ENCODE results near the gene ZFP1. TPM values are rescaled to one million over a fixed set of nuclear protein-coding genes. Genes with fewer than 3 reads are reported as not detected.
A peak's percentile ranks its signal among the peaks of the same experiment; 100 is the strongest.

The ZFP1 gene
- total and polyA plus RNA-seq, 12 donors: 3.0 to 11.5 (median 6.9) TPM

DNA sequence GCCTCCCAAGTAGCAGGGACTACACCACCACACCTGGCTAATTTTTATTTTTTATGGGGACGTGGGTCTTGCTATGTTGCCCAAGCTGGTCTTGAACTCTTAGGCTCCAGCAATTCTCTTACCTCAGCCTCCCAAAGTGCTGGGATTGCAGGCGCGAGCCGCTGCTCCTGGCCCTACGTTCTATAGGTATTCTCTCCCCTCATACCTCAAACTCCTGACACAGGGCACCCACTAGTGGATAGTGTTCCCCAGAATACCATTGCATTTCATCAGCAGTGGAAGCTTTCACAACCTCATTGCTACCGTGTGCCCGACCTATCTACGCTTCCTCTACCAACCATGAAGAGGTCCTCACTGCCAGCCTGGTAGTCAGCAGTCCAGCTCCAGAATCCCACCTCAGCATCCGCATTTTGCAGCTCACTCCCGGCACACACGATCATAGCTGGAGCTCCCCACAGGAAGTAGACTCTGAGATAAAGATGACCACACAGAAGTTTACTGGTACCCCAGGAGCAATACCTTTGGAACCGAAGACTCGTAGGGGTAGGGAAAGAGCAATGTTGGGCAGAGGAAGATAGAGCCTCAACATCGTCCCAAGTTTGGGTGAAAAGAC is 49.3 kb downstream of the ZFP1 start:
- Histone ChIP-seq H3K4me3 (peak overlapping the region in 1 of 10 donors; percentile 16), H3K27ac (no peak overlapping the region), H3K4me1 (peaks cover 0 to 12% (median 6%) of the 10 kb centered on the region in 9 donors), H3K36me3 (no peaks in the 10 kb centered on the region), H3K27me3 (peaks cover 0 to 48% (median 13%) of the 10 kb centered on the region in 7 donors), H3K9me3 (no peaks in the 10 kb centered on the region)
- WGBS, 2 donors: 51 to 57% methylated on average over 14 of the region's 14 CpGs
- ATAC-seq (no peak), DNase-seq (no peak)
- intact Hi-C loops (cut with DNase I): loop anchor here (2.0 to 10.0 kb wide), 10 partner anchors 35 to 567 kb away; partner anchors contain the start of gene TMEM170A (in 2 of the 10)
- no peak for TF ChIP-seq CTCF (IDR thresholded peaks at IDR 0.05)

DNA sequence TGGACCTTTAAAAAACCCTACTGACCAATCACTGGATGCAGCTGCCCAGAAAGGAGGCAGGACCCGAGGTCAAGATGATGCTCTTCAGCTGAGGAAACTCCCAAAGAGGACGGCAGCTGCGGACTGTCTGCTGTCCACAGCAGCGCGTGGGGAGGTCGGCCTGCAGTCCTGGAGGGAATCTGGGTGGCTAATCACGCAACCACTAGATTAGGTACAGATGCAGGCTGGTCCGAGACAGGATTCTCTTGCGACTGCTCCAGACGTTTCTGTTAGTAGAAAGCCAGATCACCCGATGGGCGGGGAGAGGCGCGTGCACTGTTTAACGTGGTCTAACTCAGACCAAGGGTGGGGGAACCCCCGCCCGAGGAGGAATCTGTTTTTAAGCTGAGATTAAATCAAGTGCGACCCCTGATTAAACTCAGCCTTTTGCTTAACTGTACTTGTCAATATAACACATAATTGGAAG is 49.8 kb downstream of the ZFP1 start:
- Histone ChIP-seq H3K4me1 (peaks cover 0 to 12% (median 6%) of the 10 kb centered on the region in 9 donors), H3K27ac (no peak overlapping the region), H3K9me3 (no peaks in the 10 kb centered on the region), H3K4me3 (peak overlapping the region in 1 of 10 donors; percentile 16), H3K27me3 (peaks cover 0 to 48% (median 13%) of the 10 kb centered on the region in 7 donors), H3K36me3 (no peaks in the 10 kb centered on the region)
- TF ChIP-seq CTCF (IDR thresholded peaks at IDR 0.05): no peak
- 16 to 17% methylated on average over 18 of the region's 18 CpGs for WGBS, 2 donors
- no peak for DNase-seq
- intact Hi-C loops (cut with DNase I): loop anchor here (2.0 to 10.0 kb wide), 10 partner anchors 34 to 567 kb away; partner anchors contain the start of gene TMEM170A (in 2 of the 10)
- ATAC-seq: peak in 5 of 8 donors; percentile 14 to 35 (median 20)

DNA sequence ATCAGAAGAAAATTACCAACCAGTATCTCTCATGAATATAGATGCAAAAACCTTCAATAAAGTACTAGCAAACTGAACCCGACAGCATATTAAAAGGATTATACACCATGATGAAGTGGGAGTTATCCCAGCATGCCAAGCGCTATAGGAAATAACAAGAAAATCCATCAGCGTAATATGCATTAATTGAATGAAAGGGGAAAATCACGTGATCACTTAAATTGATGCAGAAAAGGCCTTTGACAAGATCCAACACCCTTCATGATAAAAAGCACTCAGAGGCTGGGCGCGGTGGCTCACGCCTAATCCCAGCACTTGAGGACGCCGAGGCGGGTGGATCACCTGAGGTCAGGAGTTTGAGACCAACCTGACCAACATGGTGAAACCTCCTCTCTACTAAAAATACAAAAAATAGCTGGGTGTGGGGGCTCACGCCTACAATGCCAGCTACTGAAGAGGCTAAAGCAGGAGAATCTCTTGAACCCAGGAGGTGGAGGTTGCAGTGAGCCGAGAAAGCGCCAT is 53.8 kb downstream of the ZFP1 start:
- intact Hi-C loops (cut with DNase I): loop anchor here in 3 of 10 donors (2.0 to 10.0 kb wide), 4 partner anchors 19 to 200 kb away; no protein-coding TSS in a partner anchor
- Histone ChIP-seq H3K36me3 (no peaks in the 10 kb centered on the region), H3K27me3 (peaks cover 0 to 41% (median 7%) of the 10 kb centered on the region in 7 donors), H3K9me3 (no peaks in the 10 kb centered on the region), H3K4me1 (peaks cover 0 to 12% (median 6%) of the 10 kb centered on the region in 9 donors), H3K27ac (no peak overlapping the region), H3K4me3 (no peak overlapping the region)
- ATAC-seq (no peak), DNase-seq (no peak)
- 92 to 96% methylated on average over 13 of the region's 13 CpGs for WGBS, 2 donors
- no peak for TF ChIP-seq CTCF (IDR thresholded peaks at IDR 0.05)

DNA sequence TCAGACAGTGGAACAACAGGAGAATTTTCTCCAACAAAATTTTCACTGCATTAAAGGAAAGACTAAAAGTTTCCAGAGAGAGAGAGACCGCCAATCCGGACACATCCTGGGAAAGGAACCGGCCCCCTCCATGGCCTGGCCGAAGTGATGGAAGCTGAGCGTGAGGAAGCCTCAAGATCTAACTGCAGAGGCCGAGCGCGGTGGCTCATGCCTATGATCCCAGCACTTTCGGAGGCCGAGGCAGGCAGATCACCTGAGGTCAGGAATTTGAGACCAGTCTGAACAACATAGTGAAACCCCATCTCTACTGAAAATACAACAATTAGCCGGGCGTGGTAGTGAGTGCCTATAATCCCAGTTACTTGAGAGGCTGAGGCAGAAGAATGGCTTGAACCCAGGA is 54.8 kb downstream of the ZFP1 start:
- Histone ChIP-seq H3K9me3 (no peaks in the 10 kb centered on the region), H3K4me3 (no peak overlapping the region), H3K27me3 (peaks cover 0 to 32% (median 0%) of the 10 kb centered on the region in 7 donors), H3K4me1 (peaks cover 0 to 11% (median 3%) of the 10 kb centered on the region in 9 donors), H3K27ac (no peak overlapping the region), H3K36me3 (no peaks in the 10 kb centered on the region)
- no peak for DNase-seq
- 85% methylated on average over 12 of the region's 12 CpGs for WGBS, 2 donors
- intact Hi-C loops (cut with DNase I): loop anchor here in 3 of 10 donors (2.0 to 10.0 kb wide), 4 partner anchors 18 to 199 kb away; no protein-coding TSS in a partner anchor
- no peak for ATAC-seq
- TF ChIP-seq CTCF (IDR thresholded peaks at IDR 0.05): no peak

Measured in heart right ventricle (tissue), 16 donors.